ENCODE measurements around the gene GMEB2.

The GMEB2 gene

GRCh38 chr20:63589261-63590217 lies 37.4 kb downstream of the GMEB2 start:
- DNase-seq (ENCODE audit: low spot score), result no peak

- DNase-seq (ENCODE audit: low spot score), result no peak
Measured at GRCh38 chr20:63588641-63589041, 38.3 kb downstream of the GMEB2 start.

DNA sequence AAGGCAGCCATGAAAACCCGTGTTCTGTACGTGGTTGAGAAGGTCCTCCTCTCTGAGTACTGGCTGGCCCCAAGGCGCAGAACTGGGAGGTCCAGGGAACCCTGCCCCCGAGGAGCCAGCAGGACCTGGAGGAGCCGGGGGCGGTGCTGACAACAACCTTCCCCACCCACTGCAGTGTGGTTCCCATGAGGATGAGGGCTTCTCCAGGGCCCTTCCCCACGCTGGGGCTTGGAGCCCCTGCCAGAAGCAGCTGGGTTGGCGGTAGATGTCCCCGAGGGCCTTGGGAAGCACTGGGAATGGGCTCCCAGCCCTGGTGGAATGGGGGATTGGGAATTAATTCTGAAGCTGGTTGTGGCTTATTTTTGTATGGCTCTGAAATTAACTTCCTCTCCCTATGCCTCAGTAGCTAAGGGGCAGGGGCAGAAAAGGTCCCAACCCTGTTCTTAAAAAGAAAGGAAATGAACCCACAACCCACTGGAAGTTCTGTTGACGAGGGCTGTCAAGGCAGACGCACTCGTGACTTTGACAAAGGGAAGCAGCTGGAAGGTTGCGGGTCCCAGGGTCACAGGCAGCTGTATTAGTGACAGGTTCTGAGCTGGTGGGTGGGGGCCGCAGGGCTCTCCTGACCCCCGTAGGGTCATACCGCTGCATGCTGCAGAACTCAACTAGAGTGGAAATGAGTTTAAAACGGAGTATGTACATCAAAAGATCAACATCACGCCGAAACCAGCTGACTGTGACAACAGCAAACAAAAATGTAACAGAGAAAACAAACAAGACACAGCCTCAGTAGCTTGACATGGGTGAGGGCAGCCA lies 38.9 kb downstream of the GMEB2 start:
- no peak for DNase-seq (ENCODE audit: low spot score)

DNA sequence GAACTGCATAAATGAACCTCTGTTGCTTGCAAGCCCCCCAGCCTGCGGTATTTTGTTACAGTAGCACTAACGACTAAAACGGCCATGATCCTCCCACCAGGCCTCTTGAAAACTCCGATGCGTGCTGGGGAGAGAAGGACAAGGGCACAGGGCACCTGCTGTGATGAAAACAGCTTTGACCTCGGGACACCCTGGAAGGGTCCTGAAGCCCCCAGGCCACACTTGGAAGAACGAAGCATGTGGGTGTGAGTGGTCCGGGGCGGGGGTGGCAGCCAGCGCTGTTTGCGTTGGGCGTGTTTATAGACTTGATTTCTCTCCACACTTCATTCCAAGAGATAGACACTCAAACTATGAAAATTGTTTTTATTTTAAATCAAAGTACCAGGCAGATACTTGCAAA lies 39.6 kb downstream of the GMEB2 start:
- DNase-seq (ENCODE audit: low spot score), result no peak

DNA sequence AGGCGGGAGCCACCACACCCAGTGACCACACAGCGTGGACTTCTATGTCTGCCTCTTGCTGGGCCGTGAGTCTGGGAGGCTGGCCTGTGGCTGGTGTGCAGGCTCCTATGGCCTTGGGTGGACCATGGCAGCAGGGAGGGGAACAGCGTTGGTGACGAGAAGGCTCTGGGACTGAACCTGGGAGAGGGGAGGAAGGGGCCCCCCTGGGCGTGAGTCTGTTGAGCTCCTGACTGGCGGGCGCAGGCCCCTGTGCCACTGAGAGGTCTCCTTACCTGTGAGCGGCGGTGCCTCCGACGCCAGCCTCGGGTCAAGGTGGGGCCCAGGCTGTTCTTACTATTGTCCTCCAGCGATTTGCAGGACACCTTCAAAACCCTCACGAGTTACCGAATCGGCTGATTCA lies 40.1 kb downstream of the GMEB2 start:
- no peak for DNase-seq (ENCODE audit: low spot score)

GRCh38 chr20:63585616-63586565 lies 41.0 kb downstream of the GMEB2 start:
- no peak for DNase-seq (ENCODE audit: low spot score)

DNA sequence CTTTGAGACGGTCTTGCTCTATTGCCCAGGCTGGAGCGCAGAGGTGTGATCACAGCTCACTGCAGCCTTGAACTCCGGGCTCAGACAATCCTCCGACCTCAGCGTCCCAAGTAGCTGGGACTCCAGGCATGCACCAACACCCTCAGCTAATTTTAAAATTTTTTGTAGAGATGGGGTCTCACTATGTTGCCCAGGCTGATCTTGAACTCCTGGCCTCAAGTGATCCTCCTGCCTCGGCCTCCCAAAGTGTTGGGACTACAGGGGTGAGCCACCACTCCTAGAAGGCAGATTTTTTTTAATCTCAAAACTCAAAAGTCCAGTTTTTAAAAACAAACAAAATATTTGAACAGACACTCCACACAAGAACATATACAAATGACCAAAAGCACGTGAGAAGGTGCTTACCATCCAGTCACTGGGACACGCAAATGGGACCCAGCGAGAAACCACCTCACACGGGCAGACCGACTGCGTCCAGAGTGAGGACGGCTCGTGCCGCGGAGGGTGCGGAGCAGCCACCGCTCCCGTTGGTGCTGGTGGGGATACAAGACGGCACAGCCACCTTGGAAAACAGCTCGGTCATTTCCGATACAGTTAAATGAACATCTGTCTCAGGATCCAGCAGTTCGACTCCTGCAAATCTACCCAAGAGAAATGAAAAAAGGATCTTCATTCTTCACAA lies 44.4 kb downstream of the GMEB2 start:
- DNase-seq (ENCODE audit: low spot score), result no peak

DNA sequence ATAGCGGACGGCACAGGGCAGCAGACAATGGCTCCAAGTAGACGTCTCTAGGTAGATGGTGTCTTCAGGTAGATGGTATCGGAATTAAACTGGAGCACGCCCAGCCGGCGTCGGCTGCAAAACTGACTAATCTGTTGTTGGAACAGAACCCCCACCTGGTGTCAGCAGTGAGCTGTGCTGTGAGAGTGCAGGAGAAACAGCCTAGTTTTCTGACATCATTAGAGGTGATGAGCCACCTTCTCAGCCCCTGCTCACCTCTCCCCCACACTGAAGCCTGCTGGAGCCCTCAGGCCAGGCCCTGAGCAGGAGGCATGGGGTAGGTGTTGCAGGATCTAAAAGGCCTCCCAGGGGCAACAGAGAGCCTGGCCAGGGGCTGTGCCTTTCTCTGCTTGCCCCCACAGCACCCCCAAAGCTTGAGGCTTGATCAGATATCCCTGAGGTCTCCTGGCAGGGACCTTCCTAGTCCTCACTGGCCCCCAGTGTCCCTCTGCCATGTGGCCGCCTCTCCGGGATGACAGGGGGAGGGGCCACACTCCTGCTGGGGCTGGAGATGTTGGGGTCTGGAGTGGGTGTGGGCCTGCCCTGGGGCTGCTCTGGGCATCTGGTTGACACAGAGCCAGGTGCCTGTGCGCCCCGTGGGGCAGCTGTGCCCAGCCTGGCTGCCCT lies 46.0 kb downstream of the GMEB2 start:
- peak; percentile 76 for DNase-seq (ENCODE audit: low spot score)

- DNase-seq (ENCODE audit: low spot score), result no peak
Measured at GRCh38 chr20:63579017-63579694, 47.7 kb downstream of the GMEB2 start.

DNA sequence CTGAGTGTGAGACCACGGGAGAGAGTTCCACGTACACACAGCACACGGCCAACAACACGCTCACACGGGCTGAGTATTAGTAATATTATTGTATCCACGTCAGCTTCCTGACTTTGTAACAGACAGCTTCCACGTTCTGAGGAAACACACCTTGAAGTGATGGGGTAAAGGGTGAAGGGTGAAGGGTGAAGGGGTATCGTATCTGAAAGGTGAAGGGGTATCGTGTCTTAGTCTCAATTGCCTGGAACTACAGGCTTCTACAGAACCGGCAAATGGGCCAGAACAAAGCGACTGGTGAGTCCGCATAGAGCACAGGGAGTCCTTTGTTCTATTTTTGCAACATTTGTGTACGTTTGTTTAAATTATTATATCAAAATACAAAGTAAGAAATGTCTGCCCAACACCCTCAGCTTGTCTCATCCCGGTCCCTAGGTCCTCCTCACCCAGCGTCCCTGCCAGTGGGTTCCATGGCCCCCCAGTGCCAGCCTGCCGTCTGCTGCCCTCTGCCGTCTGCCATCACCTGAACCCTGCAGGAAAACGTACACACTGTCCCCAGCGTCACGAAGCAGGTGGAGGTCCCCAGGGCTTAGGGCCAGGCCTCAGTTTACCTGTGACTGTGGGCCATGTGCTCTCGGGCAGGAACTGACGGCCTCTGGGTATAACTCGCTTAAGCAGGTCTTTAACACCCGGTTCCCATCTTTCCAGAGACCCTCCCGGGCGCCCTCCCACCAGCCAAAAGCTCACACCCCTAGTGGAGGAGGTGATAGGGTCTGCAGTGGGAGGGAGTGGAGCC lies 48.5 kb downstream of the GMEB2 start:
- no peak for DNase-seq (ENCODE audit: low spot score)

DNA sequence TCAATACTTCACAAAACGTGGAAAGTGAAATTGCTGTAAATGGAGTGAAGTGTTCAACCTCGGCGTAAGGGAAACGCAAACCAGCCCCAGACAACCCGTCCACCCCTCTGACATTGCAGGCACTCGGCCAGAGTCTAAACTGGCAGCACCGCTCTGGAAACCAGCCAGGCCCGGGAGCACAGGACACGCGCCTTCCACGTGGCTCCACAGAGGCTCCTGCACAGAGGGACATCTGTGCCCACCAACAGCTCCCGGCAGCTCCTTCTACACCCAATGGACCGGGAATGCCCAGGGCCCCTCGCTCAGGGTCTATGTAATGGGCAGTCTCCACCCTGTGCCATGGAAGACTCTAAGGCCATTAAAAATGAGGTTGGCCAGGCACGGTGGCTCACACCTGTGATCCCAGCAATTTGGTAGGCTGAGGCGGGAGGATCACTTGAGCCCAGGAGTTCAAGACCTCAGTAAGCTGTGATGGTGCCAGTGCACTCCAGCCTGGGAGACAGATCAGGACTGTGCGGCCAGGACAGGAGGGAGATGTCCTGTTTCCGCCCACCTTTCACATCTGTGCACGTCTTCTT lies 49.5 kb downstream of the GMEB2 start:
- DNase-seq (ENCODE audit: low spot score), result no peak

GRCh38 chr20:63576311-63576710 lies 50.6 kb downstream of the GMEB2 start:
- DNase-seq (ENCODE audit: low spot score), result no peak

DNA sequence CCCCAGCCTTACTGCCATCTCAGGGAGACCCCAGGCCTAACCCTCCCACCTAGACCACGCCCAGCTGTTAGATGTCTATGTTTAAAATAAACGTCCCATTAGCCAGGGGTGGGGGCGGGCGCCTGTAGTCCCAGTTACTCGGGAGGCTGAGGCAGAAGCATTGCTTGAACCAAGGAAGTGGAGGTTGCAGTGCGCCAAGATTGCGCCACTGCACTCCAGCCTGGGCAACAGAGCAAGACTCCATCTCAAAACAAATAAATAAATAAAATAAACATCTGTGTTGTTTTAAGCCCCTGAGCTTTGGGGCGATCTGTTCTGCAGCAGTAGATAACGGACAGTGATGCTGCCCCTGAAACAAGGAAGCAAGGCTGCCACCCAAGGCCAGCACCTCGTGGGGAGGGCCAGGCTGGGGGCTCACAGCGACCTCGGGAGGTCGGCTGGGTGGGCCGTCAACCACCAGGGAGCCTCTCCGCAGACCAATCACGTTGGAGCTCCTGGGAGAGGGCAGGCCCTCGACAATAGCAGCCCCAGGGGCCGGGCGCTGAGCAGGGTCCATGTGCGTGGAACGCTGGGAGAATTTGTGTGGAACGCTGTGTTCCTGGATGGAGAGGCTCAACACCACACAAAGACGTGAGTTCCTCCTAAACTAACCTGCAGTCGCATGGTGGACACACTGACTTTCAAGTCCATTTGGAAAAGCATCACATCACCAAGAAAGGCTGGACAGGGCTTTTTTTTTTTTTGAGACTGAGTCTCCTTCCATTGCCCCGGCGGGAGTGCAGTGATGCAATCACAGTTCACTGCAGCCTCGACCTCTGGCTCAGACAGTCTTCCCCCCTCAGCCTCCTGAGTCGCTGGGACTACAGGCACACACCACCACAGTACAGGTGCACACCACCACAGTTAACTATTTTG lies 51.8 kb downstream of the GMEB2 start:
- DNase-seq (ENCODE audit: low spot score), result no peak

DNA sequence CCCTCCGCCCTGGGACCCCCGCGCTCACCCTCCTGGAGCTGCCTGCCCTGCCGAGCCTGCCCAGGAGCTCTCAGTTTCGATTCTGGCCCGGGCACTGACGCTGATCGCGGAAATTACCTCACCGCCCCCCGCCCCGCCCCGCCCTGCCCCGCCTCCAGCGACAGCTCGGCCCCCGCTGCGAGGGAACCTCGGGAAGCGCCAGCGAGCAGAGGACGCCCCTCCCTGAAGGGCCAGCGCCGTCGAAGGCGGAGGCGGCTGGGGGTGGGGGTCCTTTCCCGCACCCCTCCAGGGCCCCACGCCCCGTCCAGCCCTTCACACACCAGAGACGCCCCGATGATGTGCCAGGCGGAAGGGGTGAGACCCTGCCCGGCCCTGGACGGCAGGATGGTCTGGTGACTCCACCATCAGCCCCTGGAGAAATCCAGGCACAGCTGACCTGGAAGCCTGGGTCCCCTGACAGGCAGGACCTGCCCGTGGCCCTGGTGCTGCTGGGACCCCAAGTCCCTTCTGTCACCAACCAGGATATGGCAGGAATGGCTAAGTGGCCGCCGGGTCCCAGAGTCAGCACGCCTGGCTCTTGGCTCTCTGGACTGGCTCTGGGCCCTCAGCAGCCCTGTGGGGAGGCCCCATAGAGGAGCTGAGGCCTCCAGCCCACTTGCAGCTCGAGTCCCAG lies 52.6 kb downstream of the GMEB2 start, which contains the start of gene HELZ2:
Gene HELZ2 (minus strand): TSS at position 84 of the 673 bp plus-strand sequence. CDS start 1,854 bp downstream, outside the sequence.
- peak; percentile 79 for DNase-seq (ENCODE audit: low spot score)

- DNase-seq (ENCODE audit: low spot score), result no peak
Measured at GRCh38 chr20:63573647-63574131, 53.2 kb downstream of the GMEB2 start.

DNA sequence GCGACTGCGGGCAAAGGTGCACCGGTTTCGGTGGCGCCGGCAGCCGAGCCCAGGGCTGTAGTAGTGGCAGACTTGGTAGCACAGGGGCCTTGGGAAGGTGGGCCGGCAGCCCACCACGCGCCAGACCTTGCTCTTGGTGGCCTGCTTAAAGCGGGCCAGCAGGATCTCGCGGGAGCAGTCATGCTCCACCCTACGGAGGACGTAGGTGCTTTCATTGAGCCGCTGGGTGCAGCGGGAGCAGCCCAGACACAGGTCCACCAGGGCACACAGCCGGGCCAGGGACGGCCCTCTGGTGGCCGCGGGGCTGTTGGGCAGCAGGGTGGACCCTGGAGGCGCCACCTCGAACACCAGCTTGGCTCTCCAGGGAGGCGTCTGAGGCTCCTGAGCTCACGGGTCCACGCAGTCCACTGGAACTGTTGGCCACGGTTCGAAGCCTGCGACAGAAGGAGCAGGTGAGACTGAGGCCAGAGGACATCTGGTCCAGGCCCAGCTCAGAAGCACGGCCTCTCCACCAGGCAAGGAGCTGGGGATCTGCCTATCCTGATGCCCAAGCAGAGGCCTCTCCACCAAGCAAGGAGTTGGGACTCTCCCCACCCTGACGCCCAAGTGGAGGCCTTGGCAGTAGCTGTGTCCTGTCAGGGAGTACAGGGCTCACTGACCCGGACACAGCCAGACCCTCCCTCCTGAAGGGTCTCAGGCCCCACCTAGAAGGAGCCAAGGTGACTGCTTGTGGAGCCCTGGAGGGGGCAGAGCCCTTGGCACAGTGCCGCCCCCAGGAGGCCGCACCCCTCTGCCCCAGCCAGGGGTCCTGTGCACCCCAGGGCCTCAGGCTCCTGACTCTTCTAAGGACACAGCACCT lies 53.9 kb downstream of the GMEB2 start:
- no peak for DNase-seq (ENCODE audit: low spot score)

All from CD4-positive, alpha-beta T cell treated with Interleukin-6 at 100 ng/mL for 8 hours (primary cell).